Left ventricle myocardium superior (tissue), 1 donor: ENCODE measurements around the gene HLA-DRB1. TPM values are rescaled to one million over a fixed set of nuclear protein-coding genes. Genes with fewer than 3 reads are reported as not detected.
"Not testable (repeated sequence)": the region's sequence is repeated elsewhere in the genome, so short reads cannot be mapped to it uniquely, and the experiment has no call there.

Source experiments
- ATAC-seq: fragments of 200-7000 bp; cut with Tn5 transposase; one replicate; pipeline ENCODE4 v1.9.1; 2020; ENCODE audit warnings: mild to moderate bottlenecking, moderate library complexity
- DNase-seq: peaks from one replicate; pipeline ENCODE4 v3.0.0-alpha.2; 2020
- intact Hi-C: fragments of 100-400 bp; cut with micrococcal nuclease; formaldehyde crosslinking; loops from one replicate; pipeline ENCODE4 v1.11.0; 2022
- long read RNA-seq: library from polyadenylated mRNA; unstranded; transcript quantifications from one replicate; pipeline ENCODE4 v2.0.0, GENCODE V29; 2021
- total RNA-seq: library from RNA; stranded (reverse); fragmentation: NEBNext Ultra II Directional; extraction: Animal tissue kit (Norgen Biotek cat#: 25700); gene quantifications from one replicate; pipeline ENCODE4 v1.2.1, GENCODE V29; 2021
- donor health status: DM: no; HTN: yes; CAD: no; lungs with severe emphysema.

HLA-DRB1 gene
- total RNA-seq = 34.3 TPM
- long read RNA-seq, transcript HLA-DRB1-201 (6 exons, 1,229 nt) = major isoform, 22 of 103 reads
- long read RNA-seq, partial matches to known transcripts = 57 of 103 reads
- long read RNA-seq, other reads (novel, unspliced or antisense) = 24 of 103 reads

GRCh38 chr6:32589596-32590449 lies at the start of gene HLA-DRB1:
Gene HLA-DRB1, minus strand, starts transcription at chr6:32589848. Its CDS starts 106 bp downstream, at chr6:32589742.
- intact Hi-C loops = no loop called here
- DNase-seq = no peak
- ATAC-seq = peak; percentile 95

GRCh38 chr6:32638532-32639219 lies 49.0 kb upstream of the HLA-DRB1 start:
- no peak for ATAC-seq
- intact Hi-C loops = no loop called here
- DNase-seq = no peak

GRCh38 chr6:32637883-32638282 lies 48.2 kb upstream of the HLA-DRB1 start:
- DNase-seq (no peak), ATAC-seq (no peak)
- intact Hi-C loops = no loop called here

- ATAC-seq (peak; percentile 70), DNase-seq (no peak)
- intact Hi-C loops = no loop called here
These were observed 47.7 kb upstream of the HLA-DRB1 start, which contains the start of gene HLA-DQA1 for GRCh38 chr6:32637219-32637880. Gene HLA-DQA1, plus strand, starts transcription at chr6:32637406. Its CDS starts 53 bp downstream, at chr6:32637459.

- ATAC-seq = no peak
- intact Hi-C loops = no loop called here
- no peak for DNase-seq
These were observed 46.0 kb upstream of the HLA-DRB1 start for GRCh38 chr6:32635526-32636123.

- ATAC-seq, intact Hi-C loops, DNase-seq: not testable (repeated sequence)
These were observed 40.1 kb upstream of the HLA-DRB1 start for GRCh38 chr6:32629793-32630192.

GRCh38 chr6:32627831-32628230 lies 38.2 kb upstream of the HLA-DRB1 start:
- intact Hi-C loops = no loop called here
- DNase-seq = no peak
- peak; percentile 35 for ATAC-seq

- no peak for DNase-seq
- intact Hi-C loops = no loop called here
- ATAC-seq = no peak
These were observed 37.6 kb upstream of the HLA-DRB1 start for GRCh38 chr6:32627249-32627648.

GRCh38 chr6:32625137-32625536 lies 35.5 kb upstream of the HLA-DRB1 start:
- intact Hi-C loops = no loop called here
- ATAC-seq = no peak
- no peak for DNase-seq

GRCh38 chr6:32624565-32624964 lies 34.9 kb upstream of the HLA-DRB1 start:
- no peak for ATAC-seq
- intact Hi-C loops = no loop called here
- no peak for DNase-seq

GRCh38 chr6:32623693-32624092 lies 34.0 kb upstream of the HLA-DRB1 start:
- DNase-seq (no peak), ATAC-seq (peak; percentile 27)
- intact Hi-C loops = no loop called here

GRCh38 chr6:32622545-32623401 lies 33.1 kb upstream of the HLA-DRB1 start:
- DNase-seq (peak; percentile 26), ATAC-seq (peak; percentile 76)
- intact Hi-C loops = no loop called here

GRCh38 chr6:32621372-32621771 lies 31.7 kb upstream of the HLA-DRB1 start:
- intact Hi-C loops = no loop called here
- DNase-seq (no peak), ATAC-seq (no peak)

- ATAC-seq = no peak
- intact Hi-C loops = no loop called here
- DNase-seq = no peak
These were observed 28.1 kb upstream of the HLA-DRB1 start for GRCh38 chr6:32617751-32618150.

GRCh38 chr6:32615885-32616532 lies 26.4 kb upstream of the HLA-DRB1 start:
- ATAC-seq = no peak
- DNase-seq = no peak
- intact Hi-C loops = no loop called here

GRCh38 chr6:32614366-32615081 lies 24.9 kb upstream of the HLA-DRB1 start:
- intact Hi-C loops = no loop called here
- ATAC-seq = no peak

GRCh38 chr6:32613475-32613874 lies 23.8 kb upstream of the HLA-DRB1 start:
- DNase-seq (no peak), ATAC-seq (no peak)
- intact Hi-C loops = no loop called here

More at GRCh38 chr6:32614366-32615081, 24.9 kb upstream of the HLA-DRB1 start:
- no peak for DNase-seq
